Suppressor macrophage treated with lipopolysaccharide for 4 hours (primary cell): ENCODE data around the gene ASCL2.

Experiments used
- DNase-seq: peaks from one replicate; pipeline ENCODE4 v3.0.0-alpha.2; 2020

ASCL2 gene

GRCh38 chr11:2270322-2271076 is at the start of gene ASCL2:
ASCL2 (minus strand) TSS chr11:2270588; CDS start chr11:2270332, 256 bp downstream.
- peak; percentile 36 for DNase-seq

GRCh38 chr11:2319791-2320472 is 49.5 kb upstream of the ASCL2 start:
- no peak for DNase-seq

GRCh38 chr11:2318707-2319106 is 48.3 kb upstream of the ASCL2 start:
- DNase-seq, result no peak

- no peak for DNase-seq
Measured at GRCh38 chr11:2318123-2318522, 47.7 kb upstream of the ASCL2 start.

GRCh38 chr11:2317354-2318050 is 47.1 kb upstream of the ASCL2 start:
- DNase-seq, result no peak

- no peak for DNase-seq
Measured at GRCh38 chr11:2316963-2317244, 46.5 kb upstream of the ASCL2 start.

GRCh38 chr11:2316169-2316962 is 46.0 kb upstream of the ASCL2 start:
- DNase-seq, result no peak

- DNase-seq, result no peak
Measured at GRCh38 chr11:2315395-2316168, 45.2 kb upstream of the ASCL2 start.

GRCh38 chr11:2314525-2315394 is 44.4 kb upstream of the ASCL2 start:
- no peak for DNase-seq

- DNase-seq, result no peak
Measured at GRCh38 chr11:2314136-2314524, 43.7 kb upstream of the ASCL2 start.

GRCh38 chr11:2313051-2313951 is 42.9 kb upstream of the ASCL2 start:
- no peak for DNase-seq

- no peak for DNase-seq
Measured at GRCh38 chr11:2312232-2313042, 42.0 kb upstream of the ASCL2 start.

- no peak for DNase-seq
Measured at GRCh38 chr11:2311353-2312133, 41.2 kb upstream of the ASCL2 start.

GRCh38 chr11:2310786-2311352 is 40.5 kb upstream of the ASCL2 start:
- DNase-seq, result no peak

- no peak for DNase-seq
Measured at GRCh38 chr11:2310073-2310785, 39.8 kb upstream of the ASCL2 start.

GRCh38 chr11:2309251-2310072 is 39.1 kb upstream of the ASCL2 start:
- DNase-seq, result no peak

GRCh38 chr11:2308713-2309112 is 38.3 kb upstream of the ASCL2 start:
- DNase-seq, result no peak
